ENCODE results near the gene DGKG. TPM values are rescaled to one million over a fixed set of nuclear protein-coding genes. Genes with fewer than 3 reads are reported as not detected.

DGKG gene
- total and polyA plus RNA-seq, 2 donors (not counting 1 experiment from before 2014, with no cell fraction given) = 0.67 to 10.9 TPM

GRCh38 chr3:186193534-186194450 is 168.2 kb downstream of the DGKG start:
- 16% methylated on average over 68 of the region's 75 CpGs for WGBS (ENCODE audit: insufficient coverage)
- Histone ChIP-seq H3K4me2 (replicated peaks; ENCODE audit: low read depth, low read length, poor library complexity, severe bottlenecking) (peak overlapping the region; percentile 69), H3K27ac (ENCODE audit: low read length in 2 of 2) (no peak overlapping the region), H4K20me1 (ENCODE audit: control insufficient read depth, insufficient read depth, low read length, poor library complexity, severe bottlenecking) (no peaks in the 10 kb centered on the region), H3K9ac (ENCODE audit: low read length) (peak overlapping the region; percentile 29), H3K79me2 (ENCODE audit: control insufficient read depth, insufficient read depth, low read length) (no peaks in the 10 kb centered on the region), H3K27me3 (replicated peaks in 1 of 4; ENCODE audit: control extremely low read depth in 1 of 4, control insufficient read depth in 3 of 4, insufficient read depth in 4 of 4, low read length in 3 of 4) (peaks cover 0 to 31% (median 13%) of the 10 kb centered on the region in 4 experiments), H3K4me3 (ENCODE audit: control extremely low read depth in 1 of 5, extremely low read depth in 1 of 5, insufficient read depth in 1 of 5, low read depth in 2 of 5, low read length in 4 of 5) (peak overlapping the region in 2 of 5 experiments; percentile 34 to 36), H3K4me1 (ENCODE audit: control insufficient read depth in 2 of 2, insufficient read depth in 2 of 2, low read length in 2 of 2) (peaks cover 10 to 13% of the 10 kb centered on the region in 2 donors), H3K36me3 (replicated peaks in 1 of 2; ENCODE audit: control extremely low read depth in 1 of 2, control insufficient read depth in 1 of 2, extremely low read depth in 1 of 2, insufficient read depth in 2 of 2, low read length in 1 of 2) (no peaks in the 10 kb centered on the region), H2AFZ (ENCODE audit: insufficient read depth, low read depth, low read length, poor library complexity, severe bottlenecking) (peak overlapping the region; percentile 49), H3K9me3 (ENCODE audit: control extremely low read depth in 1 of 3, control insufficient read depth in 2 of 3, insufficient read depth in 1 of 3, low read length in 2 of 3) (peaks cover 0 to 6% (median 0%) of the 10 kb centered on the region in 3 donors)
- intact Hi-C loops (cut with micrococcal nuclease) = loop anchor here (5.0 kb wide), 1 partner anchor 41 kb away; no protein-coding TSS in a partner anchor
- POLR2A ChIA-PET = interaction anchor here (0.6 kb wide), 1 partner anchor 120 kb away, joined by 4 read pairs; no protein-coding TSS in a partner anchor
- Mint-ChIP-seq H3K4me3 (peak overlapping the region; percentile 20), H3K27ac (no peak overlapping the region), H3K27me3 (peaks cover 18% of the 10 kb centered on the region), H3K9me3 (ENCODE audit: insufficient read depth) (no peaks in the 10 kb centered on the region), H3K4me1 (peaks cover 7% of the 10 kb centered on the region)
- ATAC-seq (ENCODE audit: low read depth) = no peak
- CTCF ChIA-PET = no interaction called here
- TF ChIP-seq CTCF (IDR thresholded peaks at IDR 0.05) (no peak), EZH2 (IDR thresholded peaks at IDR 0.05; ENCODE audit: borderline replicate concordance, insufficient read depth, low read depth, low read length, poor library complexity, severe bottlenecking) (no peak)
- peak; percentile 23 for DNase-seq

GRCh38 chr3:186192823-186193222 is 169.2 kb downstream of the DGKG start:
- H3K27ac ChIP-seq (ENCODE audit: low read length in 2 of 2) = no peak overlapping the region
- no peaks in the 10 kb centered on the region for H3K79me2 ChIP-seq (ENCODE audit: control insufficient read depth, insufficient read depth, low read length)
- H3K4me1 ChIP-seq (ENCODE audit: control insufficient read depth in 2 of 2, insufficient read depth in 2 of 2, low read length in 2 of 2) = peaks cover 10 to 13% of the 10 kb centered on the region in 2 donors
- intact Hi-C loops (cut with micrococcal nuclease) = loop anchor here (5.0 kb wide), 1 partner anchor 41 kb away; no protein-coding TSS in a partner anchor
- 93% methylated on average over 3 of the region's 6 CpGs for WGBS (ENCODE audit: insufficient coverage)
- CTCF ChIA-PET = no interaction called here
- H3K9me3 Mint-ChIP-seq (ENCODE audit: insufficient read depth) = no peaks in the 10 kb centered on the region
- H2AFZ ChIP-seq (ENCODE audit: insufficient read depth, low read depth, low read length, poor library complexity, severe bottlenecking) = no peak overlapping the region
- H3K36me3 ChIP-seq (replicated peaks in 1 of 2; ENCODE audit: control extremely low read depth in 1 of 2, control insufficient read depth in 1 of 2, extremely low read depth in 1 of 2, insufficient read depth in 2 of 2, low read length in 1 of 2) = no peaks in the 10 kb centered on the region
- H3K4me2 ChIP-seq (replicated peaks; ENCODE audit: low read depth, low read length, poor library complexity, severe bottlenecking) = no peak overlapping the region
- peaks cover 0 to 6% (median 0%) of the 10 kb centered on the region in 3 donors for H3K9me3 ChIP-seq (ENCODE audit: control extremely low read depth in 1 of 3, control insufficient read depth in 2 of 3, insufficient read depth in 1 of 3, low read length in 2 of 3)
- no peak overlapping the region for H3K4me3 Mint-ChIP-seq
- no peaks in the 10 kb centered on the region for H4K20me1 ChIP-seq (ENCODE audit: control insufficient read depth, insufficient read depth, low read length, poor library complexity, severe bottlenecking)
- H3K27me3 Mint-ChIP-seq = peaks cover 18% of the 10 kb centered on the region
- POLR2A ChIA-PET = no interaction called here
- DNase-seq = no peak
- H3K27ac Mint-ChIP-seq = no peak overlapping the region
- ATAC-seq (ENCODE audit: low read depth) = no peak
- H3K27me3 ChIP-seq (replicated peaks in 1 of 4; ENCODE audit: control extremely low read depth in 1 of 4, control insufficient read depth in 3 of 4, insufficient read depth in 4 of 4, low read length in 3 of 4) = peaks cover 0 to 31% (median 13%) of the 10 kb centered on the region in 4 experiments
- peaks cover 7% of the 10 kb centered on the region for H3K4me1 Mint-ChIP-seq
- H3K4me3 ChIP-seq (ENCODE audit: control extremely low read depth in 1 of 5, extremely low read depth in 1 of 5, insufficient read depth in 1 of 5, low read depth in 2 of 5, low read length in 4 of 5) = no peak overlapping the region
- H3K9ac ChIP-seq (ENCODE audit: low read length) = no peak overlapping the region
- TF ChIP-seq EZH2 (IDR thresholded peaks at IDR 0.05; ENCODE audit: borderline replicate concordance, insufficient read depth, low read depth, low read length, poor library complexity, severe bottlenecking) = no peak
- no peak for TF ChIP-seq CTCF (IDR thresholded peaks at IDR 0.05)

Data from B cell (primary cell).